HG03378 (cell line): ENCODE measurements around the gene INPP1.
"Not testable (repeated sequence)": the region's sequence is repeated elsewhere in the genome, so short reads cannot be mapped to it uniquely, and the experiment has no call there.

ENCODE experiments used
- ATAC-seq: cut with Tn5 transposase; IDR thresholded peaks from one replicate; pipeline ENCODE4 v1.9.1; 2021; ENCODE audit warnings: mild to moderate bottlenecking, moderate library complexity; ENCODE audit not compliant: unreplicated experiment

INPP1 gene

DNA sequence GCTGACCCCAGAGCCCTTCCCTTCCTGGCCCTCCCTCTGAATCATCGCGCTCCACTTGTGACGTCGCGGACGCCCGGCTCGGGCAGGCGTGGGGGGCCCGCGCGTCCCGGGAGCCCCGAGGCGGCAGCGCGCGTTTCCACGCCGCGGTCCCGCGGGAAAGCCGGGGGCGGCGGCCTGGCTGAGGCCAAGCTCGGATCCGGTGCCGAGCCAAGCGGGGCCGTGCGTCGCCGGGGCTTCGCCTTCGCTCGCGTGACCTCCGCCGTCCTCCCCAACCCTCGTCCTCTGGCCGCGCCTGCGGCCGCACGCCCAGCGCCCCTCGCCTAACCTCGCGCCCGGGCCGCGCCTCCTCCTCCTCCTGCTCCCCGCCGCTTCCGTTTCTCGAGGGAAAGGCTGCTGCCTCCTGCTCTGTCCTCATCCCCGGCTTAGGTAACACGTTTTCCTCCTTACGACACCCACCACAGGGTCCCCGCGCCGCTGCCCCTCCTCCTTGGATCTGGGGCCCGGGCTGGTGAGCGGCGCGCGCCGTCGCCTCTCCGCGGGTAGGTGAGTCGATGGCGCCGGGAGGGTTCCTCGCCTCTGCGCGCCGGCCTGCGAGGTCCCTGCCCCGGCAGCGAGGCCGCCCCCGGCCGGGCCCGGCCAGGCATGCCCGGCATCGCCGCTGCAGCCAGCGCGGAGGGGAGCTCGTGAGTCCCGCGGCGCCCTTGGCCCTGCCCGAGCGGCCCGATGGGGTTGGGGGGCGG, at the start of gene INPP1:
INPP1 (plus strand) TSS at position 54 of the 740 bp plus-strand sequence. CDS start 16,514 bp downstream, outside the sequence.
- ATAC-seq = peak; percentile 37

GRCh38 chr2:190297880-190298279, 45.5 kb upstream of the INPP1 start:
- ATAC-seq = not testable (repeated sequence)

GRCh38 chr2:190301032-190301431, 42.4 kb upstream of the INPP1 start:
- no peak for ATAC-seq

DNA sequence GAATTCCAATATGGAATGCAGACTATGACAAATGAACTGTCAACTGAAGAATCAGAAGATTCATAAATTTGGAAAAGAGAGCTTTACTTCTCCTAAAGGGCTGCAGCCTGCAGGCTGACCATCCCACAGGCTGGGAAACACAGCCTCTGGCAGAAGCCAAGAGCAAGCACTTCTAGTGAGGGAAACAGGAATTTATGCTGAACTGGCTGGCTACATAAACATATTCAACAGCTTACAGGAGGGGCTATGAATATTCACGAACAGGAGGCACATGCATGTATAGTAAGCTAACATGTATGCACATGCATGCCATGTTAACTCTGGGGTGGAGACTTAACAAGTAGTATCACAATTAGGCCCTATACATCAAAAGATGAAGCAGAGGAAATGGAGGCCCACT, 41.3 kb upstream of the INPP1 start:
- no peak for ATAC-seq

DNA sequence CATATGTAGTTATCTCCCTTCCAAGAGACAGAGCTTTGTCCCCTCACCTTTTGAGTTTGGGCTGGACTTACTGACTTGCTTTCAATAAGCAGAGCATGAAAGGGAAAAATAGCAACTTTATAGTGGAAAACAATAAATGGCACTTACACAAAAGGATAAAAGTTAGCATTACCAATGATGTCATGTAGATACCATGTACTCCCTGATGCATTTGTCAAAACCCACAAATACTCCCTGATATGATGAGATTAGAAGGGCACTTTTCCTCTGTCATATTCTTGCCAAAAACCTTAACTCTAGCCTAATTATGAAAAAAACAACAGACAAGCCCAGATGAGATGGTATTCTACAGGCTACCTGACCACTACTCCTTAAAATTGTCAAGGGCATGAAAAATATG, 39.7 kb upstream of the INPP1 start:
- ATAC-seq = no peak

DNA sequence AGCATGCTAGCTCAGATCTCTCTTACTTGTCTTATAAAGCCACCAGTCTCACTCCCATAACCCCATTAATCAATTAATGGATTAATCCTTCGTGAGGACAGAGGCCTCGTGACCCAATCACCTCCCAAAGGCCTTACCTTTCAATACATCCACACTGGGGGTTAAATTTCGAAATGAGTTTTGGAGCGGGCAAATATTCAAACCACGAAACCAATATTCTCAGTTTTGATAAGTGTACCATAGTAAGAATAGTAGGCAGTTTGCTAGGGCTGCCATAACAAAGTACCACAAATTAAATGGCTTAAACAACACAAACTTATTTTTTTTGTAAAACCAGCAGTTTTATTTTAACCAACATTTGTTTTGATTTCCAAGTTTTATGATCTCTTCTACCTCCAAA, 39.0 kb upstream of the INPP1 start:
- ATAC-seq = no peak

DNA sequence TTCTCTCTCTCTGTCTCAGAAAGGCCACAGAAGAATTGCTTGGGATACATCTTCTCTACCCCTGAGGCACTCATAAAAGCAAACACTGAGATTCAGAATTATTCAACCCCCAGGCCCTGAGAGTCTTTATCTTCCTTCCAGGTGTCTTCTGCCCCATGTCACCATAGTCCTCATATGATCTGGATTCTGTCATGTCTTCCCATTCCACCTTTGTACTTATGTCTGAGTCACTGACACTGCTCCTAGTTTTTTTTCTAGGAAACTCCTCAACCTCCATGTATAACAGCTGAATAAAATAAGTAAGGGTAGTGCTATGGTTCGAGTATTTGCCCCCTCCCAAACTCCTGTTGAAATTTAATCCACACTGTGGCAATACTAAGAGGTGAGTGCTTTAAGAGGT, 35.4 kb upstream of the INPP1 start:
- no peak for ATAC-seq

GRCh38 chr2:190311893-190312634, 31.3 kb upstream of the INPP1 start:
- ATAC-seq = no peak

DNA sequence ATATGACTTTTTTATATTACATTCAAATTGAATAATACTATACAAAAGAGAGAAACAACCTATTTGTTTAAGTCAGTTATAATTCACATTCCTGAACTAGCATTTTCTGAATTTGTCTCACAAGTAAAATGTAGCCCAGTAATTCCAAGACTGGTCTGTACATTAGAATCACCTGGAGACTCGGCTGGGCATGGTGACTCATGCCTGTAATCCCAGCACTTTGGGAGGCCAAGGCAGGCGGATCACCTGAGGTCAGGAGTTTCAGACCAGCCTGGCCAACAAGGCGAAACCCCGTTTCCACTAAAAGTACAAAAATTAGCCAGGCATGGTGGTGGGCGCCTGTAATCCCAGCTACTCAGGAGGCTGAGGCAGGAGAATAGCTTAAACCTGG, 30.8 kb upstream of the INPP1 start:
- not testable (repeated sequence) for ATAC-seq

DNA sequence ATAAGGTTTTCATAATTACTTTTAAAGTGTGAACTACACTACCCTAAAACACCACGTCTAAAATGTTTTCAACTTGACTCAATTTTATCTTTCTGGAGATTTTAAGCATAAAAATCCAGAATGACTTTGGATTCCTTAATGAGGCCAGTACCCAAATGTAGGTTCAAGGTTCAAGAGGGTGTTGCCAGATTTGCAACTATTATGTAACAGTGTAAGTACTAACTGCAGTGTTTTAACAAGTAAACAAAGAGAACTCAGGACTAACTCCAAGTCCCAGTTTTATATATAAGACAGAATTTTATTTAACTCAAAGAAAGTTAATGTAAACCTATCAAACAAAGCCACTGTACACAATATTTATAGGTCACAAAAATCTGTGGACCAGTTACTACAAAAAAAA, 29.5 kb upstream of the INPP1 start:
- no peak for ATAC-seq

DNA sequence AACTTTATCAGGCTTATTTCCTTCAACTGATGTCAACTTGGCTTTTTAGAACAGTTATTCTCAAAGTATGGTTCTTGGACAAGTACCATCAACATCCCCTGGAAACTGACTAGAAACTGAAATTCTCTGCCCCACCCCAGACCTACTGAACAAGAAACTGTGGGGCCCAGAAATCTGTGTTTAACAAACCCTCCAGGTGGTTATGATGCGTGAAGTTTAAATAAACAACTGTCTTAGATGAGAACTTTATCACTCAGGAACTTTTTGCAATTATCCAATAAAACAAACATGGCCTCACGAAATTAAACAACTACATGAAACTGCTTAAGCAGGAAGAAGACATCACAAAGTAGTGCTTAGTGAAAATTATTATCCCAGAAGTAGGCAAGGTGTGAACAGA, 28.1 kb upstream of the INPP1 start:
- no peak for ATAC-seq

GRCh38 chr2:190318514-190318913, 24.9 kb upstream of the INPP1 start:
- no peak for ATAC-seq

DNA sequence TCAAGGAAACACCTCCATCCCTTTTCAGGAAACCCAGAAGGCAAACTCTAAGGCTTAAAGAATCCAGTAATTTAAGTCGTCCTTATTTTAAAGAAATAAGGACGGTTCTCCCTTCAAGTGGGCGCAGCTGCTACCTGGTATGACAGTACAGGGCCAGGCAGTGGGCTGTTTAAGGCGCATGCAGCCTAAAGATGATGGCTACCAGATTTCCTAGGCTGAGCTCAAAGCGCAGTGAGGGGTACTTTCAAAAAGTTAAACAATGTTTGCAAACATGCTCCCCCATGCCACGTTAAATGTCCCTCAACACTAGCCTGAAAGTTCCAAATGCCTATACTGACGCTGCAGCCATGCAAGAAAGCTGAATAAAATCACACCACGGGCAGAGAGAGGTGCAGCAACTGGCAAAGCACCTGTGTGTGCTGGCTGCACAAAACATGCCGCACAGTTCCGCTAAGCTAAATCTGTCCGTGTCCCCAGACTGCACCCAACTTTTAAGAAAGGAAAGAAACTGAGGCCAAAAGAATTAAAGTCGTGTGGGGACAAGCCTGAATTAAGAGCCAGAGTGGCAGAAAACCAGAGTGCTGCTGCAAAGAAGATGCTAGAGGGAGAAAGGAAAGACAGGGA, 24.3 kb upstream of the INPP1 start:
- ATAC-seq = peak; percentile 31

DNA sequence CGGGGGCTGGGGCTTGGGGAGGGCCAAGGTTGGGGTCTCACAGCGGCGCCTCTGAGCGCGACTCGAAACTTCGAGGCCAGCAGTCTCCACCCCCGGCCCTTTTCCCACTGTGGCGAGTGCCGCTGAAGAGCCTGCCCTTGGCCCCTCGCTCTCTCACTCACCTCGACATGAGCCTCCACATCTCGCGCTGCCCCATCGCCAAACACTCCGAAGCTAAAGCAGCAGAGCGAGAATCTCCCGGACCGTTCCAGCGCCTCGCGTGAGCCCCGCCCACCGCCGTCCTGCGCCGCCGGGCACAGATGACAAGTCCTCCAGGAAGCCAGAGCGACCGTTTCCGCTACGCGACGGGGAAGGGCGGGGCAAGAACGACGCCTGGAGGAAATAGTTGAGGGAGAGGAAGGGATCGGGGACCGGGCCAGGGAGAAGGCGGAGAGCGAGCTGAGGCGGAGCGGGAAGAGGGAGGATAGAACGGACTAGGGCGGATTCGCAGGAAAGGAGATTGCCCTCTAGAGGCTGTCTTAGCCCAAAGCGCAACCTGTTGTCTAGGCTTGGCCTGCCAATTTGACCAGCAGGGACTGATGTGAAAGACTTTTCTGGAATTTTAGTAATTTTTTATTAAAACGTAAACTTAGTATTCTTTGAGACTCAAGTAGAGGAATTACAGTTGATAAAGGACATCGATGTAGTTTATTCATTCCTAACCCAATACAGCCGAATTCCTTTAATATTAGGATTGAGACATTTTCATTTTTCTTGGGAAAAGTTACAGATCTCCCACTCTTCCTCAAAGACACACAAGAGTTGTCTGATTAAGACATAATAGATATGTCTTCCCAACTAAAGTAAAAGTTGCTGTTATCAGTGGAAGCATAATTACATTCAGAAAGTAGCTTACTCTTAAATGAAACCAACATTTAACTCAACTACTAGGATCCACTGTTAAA, 23.6 kb upstream of the INPP1 start, which contains the start of gene HIBCH:
HIBCH (minus strand) TSS at position 272 of the 944 bp plus-strand sequence; CDS start at position 196, 76 bp downstream.
- ATAC-seq = peak; percentile 90

DNA sequence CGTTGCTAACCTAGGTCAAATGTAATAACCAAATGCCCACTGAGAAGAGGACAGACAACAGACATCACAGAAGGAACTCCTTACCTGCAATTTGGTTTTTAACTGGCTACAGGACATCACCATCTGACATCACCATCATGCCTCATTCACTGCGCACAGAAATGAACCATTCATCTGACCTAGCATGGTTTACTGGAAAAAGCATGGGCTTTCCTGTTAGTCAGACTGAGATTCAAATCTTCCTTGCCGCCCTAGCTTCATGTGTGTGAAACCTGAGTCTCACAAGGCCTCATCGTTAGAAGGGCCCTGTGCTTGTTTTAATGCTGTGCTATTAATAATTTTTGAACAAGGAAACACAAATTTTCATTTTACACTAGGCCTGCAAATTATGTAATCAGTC, 22.7 kb upstream of the INPP1 start:
- ATAC-seq = no peak

DNA sequence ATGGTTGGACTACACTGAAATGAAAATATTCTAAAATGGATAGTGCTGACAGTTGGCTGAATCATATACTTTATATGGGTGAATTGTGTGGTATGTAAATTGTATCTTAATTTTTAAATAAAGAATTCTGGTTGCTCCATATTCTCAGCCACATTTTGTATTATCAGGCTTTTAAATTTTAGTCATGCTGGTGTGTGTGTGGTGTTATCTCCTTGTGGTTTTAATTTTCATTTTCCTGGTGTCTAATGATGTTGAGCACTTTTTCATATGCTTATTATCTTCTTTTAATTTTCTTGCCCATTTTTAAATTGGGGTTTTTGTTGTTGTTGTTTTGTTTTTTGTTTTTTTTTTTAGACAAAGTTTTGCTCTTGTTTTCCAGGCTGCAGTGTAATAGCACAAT, 20.0 kb upstream of the INPP1 start:
- ATAC-seq = no peak

DNA sequence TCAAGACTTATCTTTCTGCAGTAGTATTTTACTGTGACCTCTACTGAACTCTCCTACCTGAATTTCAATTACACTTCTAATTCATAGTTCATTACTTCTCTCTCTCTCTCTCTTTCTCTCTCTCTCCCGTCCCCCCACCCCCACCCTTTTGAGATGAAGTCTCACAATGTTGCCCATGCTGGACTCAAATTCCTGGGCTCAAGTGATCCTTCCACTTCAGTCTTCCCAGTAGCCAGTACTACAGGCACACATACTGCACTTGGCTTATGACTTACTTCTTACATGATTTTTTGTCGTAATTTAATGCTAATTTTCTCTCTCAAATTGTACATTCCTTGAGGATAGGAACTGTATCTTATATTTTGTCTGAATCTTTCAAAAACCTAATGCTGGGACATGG, 17.8 kb upstream of the INPP1 start:
- ATAC-seq = no peak

- ATAC-seq = no peak
These were observed 15.4 kb upstream of the INPP1 start for GRCh38 chr2:190327867-190328572.

- ATAC-seq = no peak
These were observed 14.7 kb upstream of the INPP1 start for GRCh38 chr2:190328573-190329147.

DNA sequence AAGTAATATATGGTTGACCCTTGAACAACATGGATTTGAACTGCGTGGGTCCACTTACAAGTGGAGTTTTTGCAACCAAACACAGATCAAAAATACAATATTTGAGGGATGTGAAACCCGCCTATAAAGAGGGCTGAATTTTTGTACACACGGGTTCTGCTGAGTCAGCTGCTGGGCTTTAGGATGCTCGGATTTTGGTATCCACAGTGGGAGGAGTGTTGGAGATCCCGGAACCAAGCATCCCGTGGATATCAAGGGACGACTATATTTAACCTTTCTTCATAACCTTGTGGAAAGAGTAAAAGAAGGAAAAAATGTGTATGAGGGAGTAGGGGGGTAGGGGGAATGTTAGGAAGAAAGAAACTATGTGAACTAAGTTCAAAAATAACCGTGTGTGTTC, 10.0 kb upstream of the INPP1 start:
- no peak for ATAC-seq
